Measurements from ENCODE around the gene FRS2.
"Not testable (repeated sequence)": the region's sequence is repeated elsewhere in the genome, so short reads cannot be mapped to it uniquely, and the experiment has no call there.

FRS2 gene

DNA sequence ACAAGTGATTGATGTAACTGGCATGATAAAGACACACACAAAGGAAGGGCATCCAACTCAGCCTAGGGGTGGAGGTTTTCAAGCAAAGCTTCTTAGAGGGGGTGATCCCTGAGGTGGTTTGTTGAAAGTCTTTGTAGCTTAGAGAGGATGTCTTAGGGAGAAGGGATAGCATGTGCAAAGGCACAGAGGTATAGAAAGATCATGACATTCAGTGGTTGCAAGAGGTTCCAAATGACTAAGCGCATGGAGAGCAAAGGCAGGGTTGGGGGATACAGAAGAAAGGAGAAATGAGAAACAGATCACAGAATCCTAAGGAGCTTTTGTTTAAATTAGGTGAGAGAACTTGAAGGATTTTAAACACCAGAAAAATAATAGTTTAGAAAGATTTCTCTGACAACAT lies 109.9 kb downstream of the FRS2 start:
- no peak for DNase-seq (ENCODE audit: low read depth)

DNA sequence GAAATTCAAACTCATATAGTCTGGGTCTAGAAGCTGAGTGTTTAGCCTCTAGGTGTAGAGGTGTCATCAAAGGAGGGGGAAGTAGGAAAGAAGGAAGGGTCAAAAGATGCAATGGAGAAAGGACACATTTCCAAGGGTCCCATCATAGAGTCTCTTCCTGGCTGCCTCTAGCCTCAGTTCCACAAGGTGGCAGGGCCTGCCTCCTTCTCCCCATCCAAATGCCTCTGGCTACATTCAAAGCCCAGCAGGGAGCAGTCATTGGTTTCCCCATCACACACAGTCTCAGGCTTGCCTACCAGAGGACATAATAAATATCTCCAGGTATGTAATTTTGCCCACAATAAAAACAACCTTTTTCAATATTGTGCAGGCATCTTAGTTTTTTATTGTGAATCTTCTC lies 113.0 kb downstream of the FRS2 start:
- no peak for DNase-seq (ENCODE audit: low read depth)

DNA sequence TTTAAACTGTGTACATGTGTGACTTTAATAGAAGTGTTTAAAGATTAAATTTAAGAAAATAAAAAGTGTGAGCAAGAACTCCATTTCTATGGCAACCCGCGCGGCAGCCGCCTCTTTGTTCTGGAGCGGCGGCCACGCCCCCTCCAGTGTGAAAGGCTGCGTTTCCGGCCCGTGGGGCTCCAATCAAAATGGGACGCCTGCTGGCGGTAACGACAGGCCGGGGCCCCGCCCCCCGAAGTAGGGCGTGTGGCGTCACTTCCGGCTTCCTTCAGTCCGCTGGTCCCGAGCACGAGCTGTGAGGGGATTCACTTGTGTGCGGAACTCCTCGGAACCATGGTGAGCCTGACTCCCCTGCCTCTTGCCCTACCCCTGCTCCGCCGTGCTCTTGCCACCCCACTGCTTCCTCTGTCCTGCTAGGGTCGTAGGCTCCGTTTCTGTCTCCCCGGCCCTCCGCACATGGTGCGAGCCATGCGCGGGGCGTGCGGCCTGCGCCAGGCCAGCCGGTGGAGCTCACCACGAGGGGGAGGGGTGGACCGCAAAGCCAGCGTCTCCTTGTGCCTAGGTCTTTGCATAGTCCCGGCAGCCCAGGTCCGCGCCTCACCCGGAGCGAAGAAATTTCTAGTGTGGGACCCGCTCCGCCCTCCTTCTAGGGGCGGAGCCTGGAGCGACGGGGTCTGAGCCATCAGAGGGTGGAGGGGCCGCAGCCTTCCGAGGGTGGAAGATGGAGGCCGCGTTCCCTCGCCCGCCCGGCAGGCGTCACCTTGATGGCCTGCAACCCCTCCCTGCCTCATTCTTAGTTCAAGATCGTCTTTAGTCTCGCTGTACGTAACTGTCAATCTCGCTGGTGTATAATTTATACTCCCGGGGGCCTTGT lies 115.2 kb downstream of the FRS2 start, which contains the start of gene CCT2:
Gene CCT2, plus strand, starts transcription at position 271 of the 874 bp plus-strand sequence. Its CDS starts 63 bp downstream, at position 334.
- peak; percentile 96 for DNase-seq (ENCODE audit: low read depth)

DNA sequence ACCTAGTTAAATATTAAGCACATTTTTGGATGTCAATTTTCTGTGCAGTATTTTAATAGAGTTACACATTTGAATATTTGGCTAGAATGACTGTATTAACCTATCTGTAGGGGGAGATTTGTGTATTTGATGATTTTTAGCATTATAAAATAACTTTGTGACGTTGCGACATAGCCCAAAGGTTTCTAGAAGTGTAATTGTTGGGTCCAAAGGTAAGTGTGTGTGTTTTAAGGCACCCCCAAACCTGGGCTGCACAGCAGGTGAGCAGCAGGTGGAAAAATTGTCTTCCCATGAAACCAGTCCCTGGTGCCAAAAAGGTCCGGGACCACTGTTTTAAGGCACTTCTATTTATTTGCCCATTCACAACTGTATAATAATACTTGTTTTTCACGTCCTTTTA lies 118.3 kb downstream of the FRS2 start:
- no peak for DNase-seq (ENCODE audit: low read depth)

DNA sequence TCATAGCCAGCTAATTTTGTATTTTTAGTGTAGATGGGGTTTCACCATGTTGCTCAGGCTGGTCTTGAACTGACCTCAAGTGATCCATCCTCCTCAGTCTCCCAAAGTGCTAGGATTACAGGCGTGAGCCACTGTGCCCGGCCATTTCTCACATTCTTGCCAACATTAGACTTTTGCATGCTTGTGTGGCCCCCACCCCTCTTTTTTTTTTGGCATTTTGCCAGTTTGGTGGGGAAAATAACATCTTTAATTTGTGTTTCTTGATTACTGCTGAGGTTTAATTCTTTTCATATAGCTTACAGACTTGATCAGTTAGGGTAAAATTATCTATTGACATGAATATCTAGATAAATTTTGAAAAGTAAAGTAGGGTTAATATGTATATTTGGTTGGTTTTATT lies 118.9 kb downstream of the FRS2 start:
- DNase-seq (ENCODE audit: low read depth): no peak

DNA sequence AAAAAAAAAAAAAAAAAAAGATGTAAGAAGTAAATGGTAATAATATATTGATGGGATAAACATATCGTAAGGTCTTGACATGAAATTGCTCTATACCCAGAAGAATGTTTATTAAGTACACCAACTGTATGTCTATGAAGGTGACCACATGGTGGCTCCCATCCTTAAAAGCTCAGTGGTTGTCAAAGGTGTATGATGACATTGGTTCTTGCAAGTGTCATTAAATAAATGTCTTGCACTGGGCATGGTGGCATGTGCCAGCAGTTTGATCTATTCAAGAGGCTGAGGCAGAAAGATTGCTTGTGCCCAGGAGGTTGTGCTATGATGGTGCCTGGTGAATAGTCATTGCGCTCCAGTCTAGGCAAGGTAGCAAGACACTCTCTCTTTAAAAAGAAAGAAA lies 125.5 kb downstream of the FRS2 start:
- no peak for DNase-seq (ENCODE audit: low read depth)

DNA sequence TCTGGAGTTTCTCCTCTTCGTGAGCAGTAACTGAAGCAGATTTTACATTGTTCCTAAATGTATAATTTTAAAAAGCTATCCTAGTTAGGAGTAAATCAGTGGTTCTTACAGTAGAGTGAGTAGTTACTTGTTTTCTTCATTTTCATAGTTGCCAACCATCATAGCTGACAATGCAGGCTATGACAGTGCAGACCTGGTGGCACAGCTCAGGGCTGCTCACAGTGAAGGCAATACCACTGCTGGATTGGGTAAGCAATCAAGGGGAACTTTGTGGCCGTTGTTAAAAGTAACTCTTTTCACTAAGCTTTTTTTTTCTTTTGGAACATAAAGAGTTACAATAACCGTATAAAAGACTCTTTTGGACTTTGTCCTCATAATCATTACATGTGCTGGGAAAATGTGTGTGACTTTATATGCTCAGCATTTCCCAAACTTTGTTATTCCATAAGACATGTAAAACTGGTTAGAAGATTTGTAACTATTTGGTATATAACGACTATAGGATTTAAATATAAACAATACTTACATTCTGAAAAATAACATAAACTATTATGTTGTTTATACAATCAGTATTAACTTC lies 128.1 kb downstream of the FRS2 start:
- DNase-seq (ENCODE audit: low read depth): no peak

DNA sequence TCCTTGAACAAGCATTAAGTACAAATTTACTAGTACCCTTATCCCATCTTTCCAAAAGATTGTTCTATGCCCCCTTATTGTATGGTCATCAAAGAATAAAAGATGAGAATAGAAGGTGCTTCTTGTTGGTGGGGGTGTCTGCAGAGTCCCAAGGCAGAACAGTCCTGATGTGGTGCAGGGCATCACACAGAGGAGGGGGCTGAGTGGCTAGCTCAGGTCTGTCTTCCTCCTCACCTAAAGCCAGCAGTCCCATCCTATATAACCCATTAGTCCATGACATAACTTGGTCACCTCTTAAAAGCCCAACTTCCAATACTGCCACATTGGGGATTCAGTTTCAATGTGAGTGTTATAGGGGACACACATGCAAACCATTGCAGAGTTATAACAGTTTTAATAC lies 130.6 kb downstream of the FRS2 start:
- no peak for DNase-seq (ENCODE audit: low read depth)

DNA sequence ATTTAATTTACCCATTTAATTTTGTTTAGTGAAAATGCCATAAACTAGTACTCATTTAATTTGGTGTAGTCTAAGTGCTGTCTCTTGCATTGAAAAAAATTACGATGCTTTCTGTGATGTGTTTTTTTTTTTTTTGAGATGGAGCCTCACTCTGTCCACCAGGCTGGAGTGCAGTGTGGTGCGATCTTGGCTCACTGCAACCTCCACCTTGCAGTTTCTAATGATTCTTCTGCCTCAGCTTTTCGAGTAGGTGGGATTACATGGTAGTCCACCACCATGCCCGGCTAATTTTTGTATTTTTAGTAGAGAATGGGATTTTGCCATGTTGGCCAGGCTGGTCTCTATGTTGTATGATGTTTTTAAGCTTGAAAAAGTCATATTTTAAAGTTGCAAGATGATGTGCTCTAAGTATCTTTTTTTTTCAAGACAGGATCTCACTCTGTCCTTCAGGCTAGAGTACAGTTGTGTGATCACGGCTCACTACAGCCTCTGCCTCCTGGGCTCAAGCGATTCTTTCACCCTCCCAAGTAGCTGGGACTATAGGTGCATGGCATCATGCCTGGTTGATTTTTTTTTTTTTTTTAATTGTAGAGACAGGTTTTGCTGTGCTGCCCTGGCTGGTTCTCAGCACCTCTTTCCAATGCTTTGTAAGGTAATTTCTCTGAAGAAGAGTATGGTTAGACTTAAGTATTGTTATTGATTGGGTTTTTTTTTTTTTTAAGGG lies 131.9 kb downstream of the FRS2 start:
- no peak for DNase-seq (ENCODE audit: low read depth)

DNA sequence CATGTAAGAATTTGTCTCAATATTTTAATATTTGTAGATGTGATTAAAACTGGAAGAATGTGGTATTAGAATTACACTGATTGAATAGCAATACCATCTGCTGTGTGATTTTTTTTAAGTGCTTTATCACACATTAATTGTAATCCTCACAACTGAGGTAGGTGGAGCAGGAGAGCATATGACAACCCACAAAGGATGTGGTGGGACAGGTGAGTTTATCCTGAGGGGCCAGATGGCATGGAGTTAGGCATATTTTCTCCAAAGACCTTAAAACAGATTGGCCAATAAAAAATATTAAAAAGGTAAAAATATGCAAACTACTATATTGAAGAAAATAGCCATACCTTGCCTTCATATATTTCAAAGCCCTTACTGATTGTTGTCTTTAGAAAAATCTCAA lies 132.8 kb downstream of the FRS2 start:
- DNase-seq (ENCODE audit: low read depth): no peak

DNA sequence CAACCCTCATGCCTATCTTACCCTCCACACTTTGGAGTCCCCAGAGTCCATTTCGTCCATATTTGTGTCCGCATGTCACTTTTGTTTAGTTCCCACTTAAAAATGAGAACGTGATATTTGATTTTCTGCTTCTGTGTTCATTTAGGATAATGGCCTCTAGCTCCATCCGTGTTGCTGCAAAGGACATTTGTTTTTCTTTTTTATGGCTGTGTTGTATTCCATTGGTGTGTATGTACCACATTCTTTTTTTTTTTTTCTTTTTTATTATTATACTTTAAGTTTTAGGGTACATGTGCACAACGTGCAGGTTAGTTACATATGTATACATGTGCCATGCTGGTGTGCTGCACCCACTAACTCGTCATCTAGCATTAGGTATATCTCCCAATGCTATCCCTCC lies 133.4 kb downstream of the FRS2 start:
- not testable (repeated sequence) for DNase-seq (ENCODE audit: low read depth)

DNA sequence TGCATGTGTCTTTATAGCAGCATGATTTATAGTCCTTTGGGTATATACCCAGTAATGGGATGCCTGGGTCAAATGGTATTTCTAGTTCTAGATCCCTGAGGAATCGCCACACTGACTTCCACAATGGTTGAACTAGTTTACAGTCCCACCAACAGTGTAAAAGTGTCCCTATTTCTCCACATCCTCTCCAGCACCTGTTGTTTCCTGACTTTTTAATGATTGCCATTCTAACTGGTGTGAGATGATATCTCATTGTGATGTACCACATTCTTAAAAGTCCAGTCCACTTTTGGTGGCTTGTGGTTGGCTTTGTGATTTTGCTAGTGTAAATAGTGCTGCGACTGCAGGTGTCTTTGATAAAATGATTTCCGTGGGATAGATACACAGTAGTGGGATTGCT lies 134.1 kb downstream of the FRS2 start:
- DNase-seq (ENCODE audit: low read depth): not testable (repeated sequence)

DNA sequence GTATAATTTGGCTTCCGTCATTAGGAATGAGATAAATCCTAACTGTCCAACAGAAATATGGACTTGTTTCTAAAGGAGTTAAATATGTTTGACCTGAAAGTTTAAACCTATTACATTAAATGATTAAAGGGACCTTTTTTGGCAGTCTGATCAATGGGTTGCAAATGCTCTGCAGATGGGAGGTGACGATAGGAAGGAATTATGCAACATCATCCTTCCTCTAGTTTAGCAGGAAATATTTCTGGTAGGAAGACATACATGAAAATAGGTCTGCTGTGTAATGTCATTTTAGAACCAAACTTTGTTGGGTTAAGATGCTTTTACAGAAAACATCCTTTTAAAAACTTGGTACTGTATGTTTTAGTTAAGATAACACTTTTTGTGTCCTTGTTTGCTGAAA lies 137.9 kb downstream of the FRS2 start:
- DNase-seq (ENCODE audit: low read depth): no peak

DNA sequence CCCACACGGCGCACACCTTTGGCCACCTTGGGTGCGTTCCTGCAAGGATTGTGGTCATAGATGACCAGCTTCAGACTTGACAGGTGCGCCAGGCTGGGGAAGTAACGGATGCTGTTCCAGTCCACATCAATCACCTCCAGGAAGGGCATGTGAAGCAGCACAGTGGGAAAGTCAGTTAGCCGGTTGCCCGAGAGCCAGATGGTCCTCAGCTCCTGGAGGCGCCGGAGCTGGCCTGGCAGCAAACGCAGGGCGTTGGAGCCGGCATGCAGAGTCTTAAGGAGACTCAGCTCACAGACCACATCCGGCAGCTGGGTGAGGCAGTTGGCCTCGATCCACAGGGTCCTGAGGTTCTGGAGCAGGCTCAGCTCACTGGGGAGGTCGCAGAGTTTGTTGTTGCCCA lies 139.9 kb downstream of the FRS2 start:
- no peak for DNase-seq (ENCODE audit: low read depth)

DNA sequence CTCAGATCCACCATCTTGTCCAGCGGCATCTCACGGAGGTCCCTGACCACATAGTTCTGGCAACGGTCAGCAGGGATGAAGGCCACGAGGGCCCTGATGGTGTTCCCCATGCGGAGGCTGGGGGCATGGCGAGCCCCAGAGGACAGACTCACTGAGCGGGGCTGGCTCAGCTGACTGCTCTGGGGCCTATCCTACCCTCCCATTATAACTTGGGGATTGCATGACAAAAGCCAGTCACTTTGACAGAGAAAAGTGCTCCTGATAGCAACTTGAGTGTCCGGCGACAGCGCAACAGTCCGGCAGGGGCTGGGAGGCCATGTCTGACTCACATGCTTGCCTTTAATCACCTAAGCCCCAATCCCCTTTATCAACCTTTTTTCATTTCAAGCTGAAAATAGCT lies 140.5 kb downstream of the FRS2 start, which contains the start of gene LRRC10:
Gene LRRC10, minus strand, starts transcription at position 179 of the 400 bp plus-strand sequence. Its CDS starts 69 bp downstream, at position 110.
- DNase-seq (ENCODE audit: low read depth): no peak

DNA sequence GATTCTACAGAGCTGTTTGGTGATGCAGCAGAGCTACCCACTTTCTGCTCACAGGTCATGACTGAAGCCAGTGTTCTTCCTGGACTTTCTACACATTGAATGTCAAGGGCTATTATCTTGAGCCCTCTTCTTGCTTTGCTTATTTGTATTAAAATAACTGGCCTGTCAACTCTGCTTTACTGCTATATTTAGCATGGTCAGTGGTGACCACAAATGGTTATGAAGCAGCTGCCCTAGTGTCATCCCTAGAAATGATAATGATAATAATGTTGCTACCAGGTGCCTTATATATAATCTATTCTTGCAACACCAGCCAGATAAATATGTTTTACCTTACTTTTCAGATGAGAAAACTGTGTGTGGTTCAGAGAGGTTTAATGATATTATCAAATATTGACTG lies 143.2 kb downstream of the FRS2 start:
- DNase-seq (ENCODE audit: low read depth): no peak

DNA sequence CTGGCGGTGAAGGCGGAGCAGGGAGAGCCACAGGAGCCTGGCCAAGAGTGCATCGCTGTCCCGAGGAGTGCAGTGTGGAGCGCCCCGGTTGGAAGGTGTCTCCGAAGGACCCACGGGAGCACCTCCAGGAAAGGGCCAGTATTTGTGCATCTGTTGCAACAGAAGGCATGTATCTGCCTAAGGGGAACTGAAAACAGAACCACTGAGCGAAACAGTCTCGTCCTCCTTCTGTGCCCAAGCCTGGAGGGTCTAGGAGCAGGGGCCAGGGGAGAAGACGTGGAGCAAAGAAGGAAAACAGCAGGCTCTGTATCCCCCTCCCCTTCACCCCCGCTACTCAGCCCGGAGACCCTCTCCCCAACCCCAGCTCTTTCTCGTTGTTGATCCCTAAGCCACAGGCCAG lies 145.8 kb downstream of the FRS2 start:
- DNase-seq (ENCODE audit: low read depth): no peak

DNA sequence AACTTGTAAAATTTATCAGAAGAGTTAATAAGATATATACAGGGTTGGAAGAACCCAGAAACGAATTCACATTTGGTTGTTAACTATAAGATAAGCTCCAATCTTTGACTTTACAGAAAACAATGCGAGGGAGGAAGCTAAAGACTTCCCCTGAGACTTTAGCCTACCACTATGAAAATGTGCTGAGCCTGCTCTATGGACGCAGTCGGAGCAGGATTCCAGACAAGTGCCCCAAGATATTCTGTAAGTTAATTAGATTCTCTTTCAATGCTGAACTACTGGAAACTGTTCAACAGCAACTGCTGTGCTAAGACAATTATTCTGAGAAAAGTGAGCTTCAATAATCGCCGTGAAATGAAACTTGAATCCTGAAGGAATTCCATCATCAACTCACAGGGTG lies 148.9 kb downstream of the FRS2 start:
- DNase-seq (ENCODE audit: low read depth): no peak

DNA sequence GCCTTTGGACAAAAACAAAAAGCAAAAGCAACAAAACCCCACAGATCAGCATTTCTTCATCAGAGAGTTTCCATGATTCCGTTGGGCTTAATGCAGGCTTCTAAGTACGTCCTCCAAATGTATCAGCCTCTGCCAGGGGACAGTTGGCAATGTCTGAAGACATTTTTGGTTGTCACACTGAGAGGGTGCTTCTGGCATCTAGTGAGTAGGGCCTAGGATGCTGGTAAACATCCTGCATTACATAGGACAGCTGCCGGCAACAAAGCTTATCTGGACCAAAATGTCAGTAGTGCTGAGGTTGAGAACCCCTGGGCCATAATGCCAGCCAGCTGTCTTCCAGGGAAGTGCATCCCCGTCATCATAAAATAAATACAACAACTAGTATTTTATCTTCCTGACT lies 149.9 kb downstream of the FRS2 start:
- DNase-seq (ENCODE audit: low read depth): no peak

DNA sequence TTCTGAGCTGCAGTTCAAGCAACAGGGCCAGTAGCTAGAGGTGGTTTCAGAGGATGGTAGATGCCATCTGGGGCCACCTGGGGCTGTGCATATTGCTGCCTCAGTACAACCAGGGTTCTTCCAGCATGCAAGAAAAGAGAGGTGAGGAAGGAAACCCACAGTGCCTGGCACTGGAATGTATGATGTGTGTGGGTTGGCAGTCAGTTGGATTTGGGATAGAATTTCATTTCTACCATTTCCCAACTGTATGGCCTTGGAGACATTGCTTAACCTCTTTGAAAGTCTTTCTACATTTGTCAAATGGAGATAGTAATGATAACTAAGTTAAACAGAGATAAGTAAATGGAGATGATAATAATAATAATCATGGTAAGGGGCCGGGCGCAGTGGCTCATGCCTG lies 150.7 kb downstream of the FRS2 start:
- no peak for DNase-seq (ENCODE audit: low read depth)

DNA sequence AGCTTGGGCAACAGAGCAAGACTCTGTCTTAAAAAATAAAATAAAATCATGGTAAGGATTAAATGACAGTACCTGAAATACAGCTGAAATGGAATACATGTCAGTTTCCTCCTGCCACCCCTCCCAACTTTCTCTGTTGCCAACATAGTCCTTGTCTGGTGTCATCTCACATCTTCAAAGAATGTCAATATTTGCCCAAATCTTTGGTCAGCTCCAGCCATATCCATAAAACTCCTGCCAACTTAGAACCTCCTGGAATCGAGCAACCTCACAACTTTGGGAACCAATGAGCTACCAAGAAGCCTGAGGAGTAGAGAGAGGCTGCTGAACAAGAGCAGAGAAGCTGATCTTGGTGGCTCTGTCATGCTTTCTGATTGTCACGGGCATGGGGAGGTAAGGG lies 151.4 kb downstream of the FRS2 start:
- no peak for DNase-seq (ENCODE audit: low read depth)

DNA sequence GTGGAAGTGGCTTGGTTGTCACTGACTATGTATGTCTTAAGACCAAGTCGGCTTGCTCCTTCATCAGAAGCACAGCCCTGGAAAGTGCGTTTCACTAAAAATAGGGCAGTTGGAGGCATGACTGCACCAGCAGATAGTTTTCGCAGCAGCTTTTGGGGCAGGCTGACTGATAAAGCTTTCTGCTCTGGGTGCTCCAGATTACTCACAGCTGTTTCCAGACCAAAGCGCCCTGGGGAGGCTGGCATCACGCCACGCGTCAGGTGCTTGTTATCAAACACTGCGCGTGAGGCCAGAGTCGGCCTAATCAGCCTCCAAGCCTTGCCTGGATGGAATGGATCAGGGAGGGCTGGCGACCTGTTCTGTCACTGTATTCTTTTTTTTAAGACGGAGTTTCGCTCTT lies 153.8 kb downstream of the FRS2 start:
- no peak for DNase-seq (ENCODE audit: low read depth)

DNA sequence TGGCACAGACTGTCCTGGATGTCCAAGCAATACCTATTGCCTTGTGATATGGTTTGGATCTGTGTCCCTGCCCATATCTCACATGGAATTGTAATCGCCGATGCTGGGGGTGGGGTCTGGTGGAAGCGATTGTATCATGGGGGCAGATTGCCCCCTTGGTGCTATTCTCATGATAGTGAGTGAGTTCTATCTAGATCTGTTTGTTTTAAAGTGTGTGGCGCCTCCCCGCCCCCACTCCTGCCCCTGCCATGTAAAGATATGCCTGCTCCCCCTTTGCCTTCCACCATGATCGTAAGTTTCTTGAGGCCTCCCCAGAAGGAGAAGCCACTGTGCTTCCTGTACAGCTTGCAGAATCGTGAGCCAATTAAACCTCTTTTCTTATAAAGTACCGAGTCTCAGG lies 157.3 kb downstream of the FRS2 start:
- DNase-seq (ENCODE audit: low read depth): no peak

Measured in activated T-cell treated with anti-CD3 and anti-CD28 coated beads for 48 hours (primary cell).